ENCODE measurements around the gene PTAFR.

DNA sequence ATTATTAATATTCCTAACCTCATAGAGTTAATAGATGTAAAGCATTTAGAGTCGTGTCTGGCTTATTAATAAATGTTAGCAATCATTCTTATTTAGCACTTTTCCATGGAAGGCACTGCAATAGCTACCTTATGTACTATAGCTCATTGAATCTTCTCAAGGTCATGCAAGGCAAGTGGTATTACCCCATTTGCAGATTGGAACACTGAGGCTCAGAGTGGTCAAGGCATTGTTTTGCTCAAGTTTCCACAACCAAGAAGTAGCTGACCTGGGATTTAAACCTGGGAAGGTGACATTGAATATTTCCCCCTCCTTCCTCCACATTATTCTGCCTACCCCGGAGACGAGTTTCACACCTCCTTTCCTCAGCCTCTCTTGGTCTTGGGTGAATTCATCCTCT lies 50.3 kb downstream of the PTAFR start:
- TF ChIP-seq, protein P1, sequence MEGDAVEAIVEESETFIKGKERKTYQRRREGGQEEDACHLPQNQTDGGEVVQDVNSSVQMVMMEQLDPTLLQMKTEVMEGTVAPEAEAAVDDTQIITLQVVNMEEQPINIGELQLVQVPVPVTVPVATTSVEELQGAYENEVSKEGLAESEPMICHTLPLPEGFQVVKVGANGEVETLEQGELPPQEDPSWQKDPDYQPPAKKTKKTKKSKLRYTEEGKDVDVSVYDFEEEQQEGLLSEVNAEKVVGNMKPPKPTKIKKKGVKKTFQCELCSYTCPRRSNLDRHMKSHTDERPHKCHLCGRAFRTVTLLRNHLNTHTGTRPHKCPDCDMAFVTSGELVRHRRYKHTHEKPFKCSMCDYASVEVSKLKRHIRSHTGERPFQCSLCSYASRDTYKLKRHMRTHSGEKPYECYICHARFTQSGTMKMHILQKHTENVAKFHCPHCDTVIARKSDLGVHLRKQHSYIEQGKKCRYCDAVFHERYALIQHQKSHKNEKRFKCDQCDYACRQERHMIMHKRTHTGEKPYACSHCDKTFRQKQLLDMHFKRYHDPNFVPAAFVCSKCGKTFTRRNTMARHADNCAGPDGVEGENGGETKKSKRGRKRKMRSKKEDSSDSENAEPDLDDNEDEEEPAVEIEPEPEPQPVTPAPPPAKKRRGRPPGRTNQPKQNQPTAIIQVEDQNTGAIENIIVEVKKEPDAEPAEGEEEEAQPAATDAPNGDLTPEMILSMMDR (IDR thresholded peaks at IDR 0.05; ENCODE audit: insufficient read depth, low read length), result no peak
- TF ChIP-seq POLR2AphosphoS5 (IDR thresholded peaks at IDR 0.05; ENCODE audit: low read depth) (no peak), GABPA (IDR thresholded peaks at IDR 0.05; ENCODE audit: low read depth) (no peak), SPI1 (IDR thresholded peaks at IDR 0.05; ENCODE audit: borderline replicate concordance, low read depth) (no peak)
